Measurements from ENCODE around the gene CLDN8. TPM values are rescaled to one million over a fixed set of nuclear protein-coding genes. Genes with fewer than 3 reads are reported as not detected.

Gene CLDN8
- not detected in 2 replicates for total RNA-seq

DNA sequence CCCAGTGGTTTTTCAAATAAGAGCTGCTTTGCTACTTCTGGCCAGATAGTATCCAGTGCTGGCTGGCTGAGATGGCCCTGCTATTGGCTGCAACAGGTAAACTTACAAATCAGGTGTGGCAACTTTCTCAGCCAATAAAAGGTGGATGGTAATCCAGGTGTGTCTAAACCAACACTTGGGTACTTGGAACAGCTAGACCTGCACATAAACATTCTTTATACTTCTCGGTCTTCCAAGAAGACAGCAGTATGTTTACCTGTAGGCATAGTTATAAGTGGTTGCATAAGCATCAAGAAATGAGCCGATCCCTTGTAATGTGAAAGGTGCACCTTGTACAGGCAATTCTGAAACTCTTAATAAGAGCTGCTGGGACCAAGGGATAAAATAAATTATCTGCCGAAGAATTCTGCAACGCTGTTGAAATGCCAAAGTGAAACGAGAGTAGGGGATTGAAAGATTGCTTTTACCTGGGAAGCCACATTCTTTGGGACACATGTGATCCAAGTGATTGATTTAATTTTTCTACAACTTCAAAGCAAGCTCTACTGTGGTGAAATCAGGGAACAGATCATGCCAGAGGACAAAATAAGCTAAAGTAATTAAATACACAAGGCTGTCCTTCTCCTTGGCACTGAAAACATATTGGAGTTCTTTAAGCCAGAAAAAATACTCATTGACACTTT, at the start of gene CLDN8:
Gene CLDN8, minus strand, starts transcription at position 57 of the 683 bp plus-strand sequence. CDS start 172 bp downstream, outside the sequence.

GRCh38 chr21:30166705-30167104, 49.2 kb downstream of the CLDN8 start, which contains the start of gene CLDN17:
TSS of gene CLDN17 (minus strand) at chr21:30166805. CDS start at chr21:30166617, 188 bp downstream.

Other genes starting within 250 kb of the CLDN8 start
- gene CLDN17, start 49.3 kb downstream of the CLDN8 start, total RNA-seq: not detected in 2 replicates
- not detected in 2 replicates for gene KRTAP24-1, start 66.9 kb upstream of the CLDN8 start, total RNA-seq
- gene KRTAP25-1, start 73.4 kb upstream of the CLDN8 start, total RNA-seq: not detected in 2 replicates
- gene KRTAP26-1, start 104.2 kb upstream of the CLDN8 start, total RNA-seq: not detected in 2 replicates
- gene KRTAP27-1, start 121.6 kb upstream of the CLDN8 start, total RNA-seq: not detected in 2 replicates
- not detected in 2 replicates for gene KRTAP23-1, start 132.5 kb upstream of the CLDN8 start, total RNA-seq
- not detected in 2 replicates for gene KRTAP13-2, start 156.2 kb upstream of the CLDN8 start, total RNA-seq
- gene KRTAP13-1, start 179.9 kb upstream of the CLDN8 start, total RNA-seq: not detected in 2 replicates
- gene KRTAP13-3, start 209.8 kb upstream of the CLDN8 start, total RNA-seq: not detected in 2 replicates
- not detected in 2 replicates for gene KRTAP13-4, start 214.1 kb upstream of the CLDN8 start, total RNA-seq
- gene KRTAP15-1, start 224.2 kb upstream of the CLDN8 start, total RNA-seq: not detected in 2 replicates